KG1 (cell line): ENCODE measurements around the gene FXYD5.

ENCODE experiments used
- DNase-seq: peaks from one replicate; lab custom pipeline; 2025; lab: John Stamatoyannopoulos, UW

The FXYD5 gene, protein sequence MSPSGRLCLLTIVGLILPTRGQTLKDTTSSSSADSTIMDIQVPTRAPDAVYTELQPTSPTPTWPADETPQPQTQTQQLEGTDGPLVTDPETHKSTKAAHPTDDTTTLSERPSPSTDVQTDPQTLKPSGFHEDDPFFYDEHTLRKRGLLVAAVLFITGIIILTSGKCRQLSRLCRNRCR

DNA sequence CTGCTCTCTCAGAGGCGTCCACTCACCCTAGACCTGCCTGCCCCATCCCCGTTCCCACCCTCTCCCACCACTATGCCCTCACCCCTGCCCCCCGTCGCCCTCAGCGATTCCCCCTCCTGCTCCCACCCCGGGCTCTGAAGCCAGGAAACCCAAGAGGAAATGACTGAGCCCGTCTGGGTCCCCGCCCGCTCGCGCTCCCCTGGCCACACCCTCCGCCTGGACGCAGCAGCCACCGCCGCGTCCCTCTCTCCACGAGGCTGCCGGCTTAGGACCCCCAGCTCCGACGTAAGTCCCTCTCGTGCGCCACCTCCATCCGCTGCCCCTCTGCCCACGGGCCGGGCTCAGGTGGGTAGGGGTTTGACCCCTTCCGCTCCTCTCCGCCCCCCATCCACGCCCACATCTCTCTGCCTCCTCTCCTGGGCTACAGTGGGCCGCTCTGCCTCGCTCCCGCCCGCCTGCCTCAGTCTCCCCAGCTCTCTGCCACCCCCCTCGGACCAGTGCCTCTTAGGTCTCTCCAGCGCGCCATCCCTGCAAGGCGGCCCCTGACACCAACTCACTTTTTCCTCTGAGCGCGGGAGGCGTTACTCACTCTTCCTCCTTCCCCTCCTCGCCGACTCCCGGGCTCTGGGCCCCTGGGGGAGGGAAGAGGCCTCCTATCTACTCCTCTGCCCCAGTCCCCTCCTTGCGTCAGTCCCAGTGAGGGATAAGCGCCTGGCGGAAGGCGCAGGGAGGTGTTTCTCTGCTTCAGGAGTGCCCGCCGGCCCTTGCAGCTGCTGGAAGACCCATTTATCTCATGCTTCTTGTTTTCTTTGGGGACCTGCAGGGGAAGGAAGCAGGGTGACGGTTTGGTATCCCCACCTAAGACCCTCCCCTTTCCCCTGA lies at the start of gene FXYD5:
Gene FXYD5 (plus strand): TSS at position 211 of the 882 bp plus-strand sequence. CDS start 816 bp downstream, outside the sequence.
- DNase-seq, result peak; percentile 22

DNA sequence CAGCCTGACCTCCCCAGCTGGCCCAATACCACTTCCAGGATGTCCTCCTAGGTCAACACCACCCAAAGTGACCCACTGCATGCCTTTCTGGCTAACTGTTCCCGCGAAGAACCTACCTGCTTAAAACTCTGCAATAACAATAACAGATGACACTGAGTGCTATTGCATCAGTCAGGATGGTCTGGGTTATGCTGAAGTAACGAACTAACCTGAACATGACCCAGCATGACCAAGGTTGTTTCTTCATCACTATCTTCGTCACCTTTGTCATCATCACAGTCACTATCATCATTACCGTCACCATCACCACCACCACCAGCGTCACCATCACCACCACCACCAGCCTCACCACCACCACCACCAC lies 49.5 kb upstream of the FXYD5 start:
- no peak for DNase-seq

DNA sequence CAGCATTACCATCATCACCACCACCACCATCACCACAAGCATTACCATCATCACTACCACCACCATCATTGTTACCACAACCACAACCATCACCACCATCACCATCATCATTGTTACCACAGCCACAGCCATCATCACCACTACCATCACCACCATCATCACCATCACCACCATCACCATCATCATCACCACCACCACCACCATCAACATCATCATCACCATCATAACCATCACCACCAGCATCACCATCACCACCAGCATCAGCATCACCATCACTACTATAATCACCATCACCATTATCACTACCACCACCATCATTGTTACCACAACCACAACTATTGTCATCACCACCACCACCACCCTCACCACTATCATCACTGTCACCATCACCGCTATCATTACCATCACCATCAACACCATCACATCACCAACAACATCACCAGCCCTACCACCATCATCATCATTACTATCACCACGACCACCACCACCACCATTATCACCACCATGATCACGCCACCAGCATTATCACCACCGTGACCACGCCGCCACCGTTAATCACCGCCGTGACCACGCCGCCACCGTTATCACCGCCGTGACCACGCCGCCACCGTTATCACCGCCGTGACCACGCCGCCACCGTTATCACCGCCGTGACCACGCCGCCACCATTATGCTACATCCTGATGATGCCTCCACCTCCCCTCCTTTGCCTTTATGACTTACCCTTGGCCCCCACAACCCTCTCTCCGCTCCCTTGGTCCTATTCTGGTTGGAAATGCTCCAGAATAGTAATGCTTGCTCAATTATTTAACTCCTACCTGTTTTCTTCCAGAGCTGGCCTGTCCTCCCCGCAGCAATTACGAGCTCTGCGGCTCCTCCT lies 48.9 kb upstream of the FXYD5 start:
- no peak for DNase-seq

DNA sequence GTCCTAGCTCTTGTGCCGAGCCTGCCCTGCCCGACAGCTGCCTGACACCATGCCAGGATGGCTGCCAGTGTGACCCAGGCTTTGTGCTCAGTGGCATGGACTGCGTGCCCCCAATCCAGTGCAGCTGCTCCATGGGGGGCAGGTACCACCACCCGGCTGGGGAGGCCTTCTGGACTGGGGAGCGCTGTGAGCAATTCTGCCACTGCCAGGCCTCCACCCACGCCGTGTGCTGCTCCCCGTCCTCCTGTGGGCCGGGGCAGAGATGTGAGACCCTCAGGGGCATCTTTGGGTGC lies 48.3 kb upstream of the FXYD5 start:
- DNase-seq, result no peak

DNA sequence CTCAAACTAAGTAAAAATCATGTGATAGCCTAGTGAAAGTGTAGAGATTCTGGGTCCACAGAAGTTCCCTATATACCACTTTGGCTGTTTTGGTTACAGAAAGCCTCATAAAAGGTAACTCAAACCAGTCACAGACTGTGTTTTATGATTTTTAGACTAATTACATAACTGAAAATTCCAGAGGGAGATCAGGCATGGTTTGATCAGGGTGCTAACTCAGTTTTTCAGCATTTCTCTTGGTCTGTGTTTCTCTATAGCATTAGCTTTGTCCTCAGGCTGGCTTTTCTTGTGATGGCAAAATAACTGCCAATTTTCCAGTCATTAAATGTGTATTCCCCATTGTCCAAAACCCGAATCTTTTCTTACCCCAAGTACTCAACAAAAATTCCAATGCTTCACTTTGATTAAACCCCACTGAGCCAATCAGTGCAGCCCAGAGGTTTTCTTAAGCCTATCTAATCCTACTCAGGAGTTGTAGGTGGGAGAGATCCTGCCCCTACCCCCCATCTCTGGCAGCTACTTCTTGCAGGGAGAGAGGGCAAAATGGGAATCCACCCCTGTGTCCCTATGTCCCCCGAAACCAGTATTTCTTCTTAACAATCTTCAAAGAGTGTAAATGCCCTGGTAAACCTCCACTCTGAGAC lies 47.5 kb upstream of the FXYD5 start:
- no peak for DNase-seq

DNA sequence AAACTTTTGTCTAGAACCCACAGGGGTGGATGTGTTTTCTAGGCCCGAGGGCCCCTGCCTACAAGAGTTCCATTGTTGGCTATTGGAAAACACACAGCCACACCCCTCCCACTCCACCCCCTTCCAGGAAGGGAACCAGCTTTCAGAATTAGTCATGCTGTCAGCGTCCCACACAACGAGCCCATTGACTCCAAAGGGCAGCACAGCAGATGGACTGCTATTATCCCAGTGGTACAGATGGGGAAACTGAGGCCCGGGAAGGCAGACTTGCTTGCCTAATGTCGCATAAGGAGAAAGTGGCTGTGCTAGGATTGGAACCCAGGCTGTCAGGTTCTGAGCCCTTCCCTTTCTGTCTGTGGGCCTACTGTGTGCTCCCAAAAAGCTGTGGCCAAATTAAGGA lies 47.0 kb upstream of the FXYD5 start:
- DNase-seq, result no peak

DNA sequence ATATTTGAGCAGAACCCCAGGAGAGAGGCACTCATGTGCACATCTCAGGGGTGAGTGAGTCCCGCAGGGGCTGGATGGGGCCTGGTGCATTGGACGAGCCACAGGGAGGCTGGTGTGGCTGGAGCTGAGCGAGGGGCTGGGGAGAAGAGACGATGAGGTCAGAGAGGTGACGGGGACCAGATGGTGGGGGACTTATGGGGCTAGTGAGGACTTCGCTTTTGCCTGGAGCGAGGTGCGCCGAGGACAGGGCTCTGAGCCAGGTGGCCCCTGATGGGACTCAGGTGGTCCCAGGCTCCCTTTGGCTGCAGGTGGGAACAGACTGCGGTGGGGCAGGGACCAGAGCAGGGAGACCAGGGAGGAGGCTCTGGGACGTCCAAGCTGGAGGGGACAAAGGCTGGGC lies 45.8 kb upstream of the FXYD5 start:
- DNase-seq, result no peak

DNA sequence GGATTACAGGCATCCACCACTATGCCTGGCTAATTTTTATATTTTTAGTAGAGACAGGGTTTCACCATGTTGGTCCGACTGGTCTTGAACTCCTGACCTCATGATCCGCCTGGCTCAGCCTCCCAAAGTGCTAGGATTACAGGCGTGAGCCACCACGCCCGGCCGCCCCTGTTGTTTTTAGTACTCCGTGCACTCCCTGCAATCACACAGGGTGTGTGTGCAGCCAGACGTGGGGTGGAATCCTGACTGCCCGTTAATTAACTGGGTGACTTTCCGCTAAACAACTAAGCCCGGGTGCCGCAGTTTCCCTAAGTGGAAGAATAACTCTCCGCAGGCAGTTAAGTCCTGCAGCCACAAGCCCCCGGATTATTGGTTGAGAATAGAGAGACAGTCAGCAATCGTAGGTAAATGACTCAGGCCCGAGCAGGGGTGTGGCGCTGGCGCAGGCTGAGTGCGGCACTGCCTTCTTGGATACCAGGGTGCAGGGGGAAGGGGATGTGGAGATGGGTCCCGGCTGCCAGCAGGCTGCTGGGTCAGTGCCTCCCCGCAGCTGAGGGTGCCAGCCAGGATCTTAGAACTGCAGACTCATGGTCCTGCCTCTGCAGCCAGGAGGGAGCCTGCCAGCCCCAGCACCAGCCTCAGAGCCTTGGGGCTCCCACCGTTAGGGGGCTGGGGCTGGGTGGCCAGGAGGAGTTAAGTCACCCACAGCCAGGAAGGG lies 45.0 kb upstream of the FXYD5 start:
- DNase-seq, result no peak

DNA sequence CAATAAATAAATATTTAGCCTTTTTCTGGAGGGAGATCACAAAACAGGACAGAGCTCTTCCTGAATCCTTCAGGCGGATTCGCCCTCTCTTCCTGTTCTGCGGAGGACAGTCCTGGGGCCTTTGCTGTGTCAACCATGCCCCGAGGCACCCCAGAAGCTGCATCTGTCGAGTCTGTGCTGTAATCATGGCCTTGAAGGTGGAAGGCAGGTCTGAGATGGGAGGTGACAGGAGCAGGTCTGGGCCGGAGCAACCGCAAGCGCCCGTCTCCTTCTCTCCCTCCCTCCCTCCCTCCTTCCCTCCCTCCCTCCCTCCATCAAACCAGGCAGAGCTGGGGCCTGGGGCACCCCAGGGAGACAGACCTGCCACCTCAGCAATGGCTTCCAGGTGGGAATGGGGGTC lies 43.6 kb upstream of the FXYD5 start:
- no peak for DNase-seq

DNA sequence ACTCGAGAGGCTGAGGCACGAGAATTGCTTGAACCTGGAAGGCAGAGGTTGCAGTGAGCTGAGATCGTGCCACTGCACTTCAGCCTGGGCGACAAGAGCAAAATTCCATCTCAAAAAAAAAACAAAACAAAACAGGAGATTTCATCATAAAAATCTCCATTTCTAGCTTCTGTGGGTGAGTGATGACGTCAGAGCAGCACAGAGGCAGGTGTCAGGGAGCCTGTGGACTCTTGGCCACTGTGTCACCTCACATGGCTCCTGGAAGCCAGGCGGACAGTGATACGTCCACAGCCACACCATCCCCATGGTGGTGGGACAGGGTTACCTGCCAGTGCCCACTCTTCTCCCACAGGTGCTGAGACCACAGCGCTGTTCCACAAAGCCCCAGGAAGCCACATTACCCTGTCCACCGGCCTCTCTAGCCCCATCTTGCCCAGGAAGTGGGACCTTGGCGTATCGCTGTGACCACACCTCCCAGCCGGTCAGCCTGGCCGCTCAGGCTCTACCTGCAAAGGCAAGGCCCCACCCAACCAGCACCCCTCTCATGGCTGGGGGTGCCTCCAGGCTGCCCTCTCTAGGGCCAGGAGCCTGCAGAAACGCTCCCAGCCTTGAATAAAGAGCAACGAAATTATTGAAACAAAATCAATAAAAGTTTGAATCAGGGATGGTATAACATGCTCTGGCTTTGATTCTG lies 41.4 kb upstream of the FXYD5 start:
- DNase-seq, result no peak

DNA sequence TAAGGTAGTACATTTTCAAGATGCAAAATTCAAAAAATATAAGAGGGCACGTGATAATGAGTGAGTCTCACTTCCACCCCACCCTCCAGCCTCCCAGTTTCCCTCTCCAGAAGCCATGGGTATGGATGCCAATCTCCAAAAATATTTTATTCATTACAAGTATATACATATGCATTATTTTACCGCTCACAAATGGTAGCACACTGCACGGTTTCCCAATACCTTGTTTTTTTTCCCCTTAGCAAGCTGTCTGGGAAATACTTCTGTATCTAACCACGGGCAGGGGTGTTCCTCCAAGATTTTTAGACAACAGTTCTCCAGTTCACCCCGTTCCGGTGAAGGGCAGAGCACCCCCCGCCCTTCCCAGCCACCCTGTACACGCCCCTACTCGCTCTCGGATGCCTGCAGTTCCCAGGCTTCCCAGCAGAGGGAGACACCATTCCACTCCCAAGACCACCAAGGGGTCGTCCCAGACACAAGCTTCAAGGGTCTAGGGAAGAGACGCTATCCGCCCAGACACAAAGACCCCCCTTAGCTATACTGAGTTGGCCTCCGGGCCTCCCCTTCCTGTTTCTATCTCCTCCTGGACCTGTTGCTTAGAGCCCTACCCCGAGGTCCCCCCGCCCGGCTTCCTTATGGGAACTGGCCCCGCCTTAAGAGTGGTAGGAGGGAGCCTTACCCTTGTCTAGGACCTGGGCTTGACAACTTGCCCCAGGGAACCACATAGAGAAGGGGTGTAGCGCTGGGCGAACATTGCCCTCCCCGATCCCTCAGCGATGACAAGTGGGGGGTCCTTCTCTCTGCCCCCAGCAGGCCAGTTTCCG lies 40.0 kb upstream of the FXYD5 start:
- DNase-seq, result peak; percentile 12

DNA sequence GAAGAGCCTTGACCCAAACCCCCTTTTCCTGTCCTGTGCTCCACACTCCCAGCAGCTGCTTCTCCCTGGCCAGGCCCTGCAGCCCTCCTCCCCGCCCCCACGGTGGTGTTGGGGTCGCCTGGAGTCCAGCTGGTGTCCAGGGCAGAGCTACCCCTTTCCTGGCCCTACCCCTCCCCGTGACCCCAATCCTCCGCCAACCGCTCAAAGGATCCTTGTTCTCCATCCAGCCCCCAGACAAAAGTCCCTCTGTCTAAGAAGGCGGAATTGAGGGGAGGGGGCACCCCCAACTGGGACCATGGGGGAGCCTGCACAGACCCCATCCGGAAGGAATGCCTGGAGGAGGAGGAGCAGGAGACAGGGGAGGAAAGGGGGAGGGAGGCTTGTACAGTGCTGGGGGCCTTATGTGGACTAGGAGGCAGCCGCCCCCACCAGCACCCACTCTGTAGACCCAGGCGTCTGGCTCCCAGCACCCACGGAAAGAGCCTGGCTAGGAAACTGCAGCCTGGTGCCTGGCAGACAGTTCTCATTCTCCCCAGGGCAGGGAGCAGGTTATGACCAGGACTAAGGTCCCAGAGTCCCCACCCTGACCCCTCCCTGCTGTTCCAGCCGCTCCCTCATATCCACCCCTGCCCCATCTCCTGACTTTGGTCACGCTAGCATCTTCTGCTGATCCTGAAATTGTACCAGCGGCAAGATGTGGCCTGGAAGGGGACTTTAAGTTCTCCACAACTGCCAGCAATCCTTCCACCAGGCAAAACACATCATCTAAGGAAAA lies 39.2 kb upstream of the FXYD5 start, which contains the start of gene FXYD3:
Gene FXYD3 (plus strand): TSS at position 647 of the 775 bp plus-strand sequence. CDS start 3,554 bp downstream, outside the sequence.
- DNase-seq, result no peak

DNA sequence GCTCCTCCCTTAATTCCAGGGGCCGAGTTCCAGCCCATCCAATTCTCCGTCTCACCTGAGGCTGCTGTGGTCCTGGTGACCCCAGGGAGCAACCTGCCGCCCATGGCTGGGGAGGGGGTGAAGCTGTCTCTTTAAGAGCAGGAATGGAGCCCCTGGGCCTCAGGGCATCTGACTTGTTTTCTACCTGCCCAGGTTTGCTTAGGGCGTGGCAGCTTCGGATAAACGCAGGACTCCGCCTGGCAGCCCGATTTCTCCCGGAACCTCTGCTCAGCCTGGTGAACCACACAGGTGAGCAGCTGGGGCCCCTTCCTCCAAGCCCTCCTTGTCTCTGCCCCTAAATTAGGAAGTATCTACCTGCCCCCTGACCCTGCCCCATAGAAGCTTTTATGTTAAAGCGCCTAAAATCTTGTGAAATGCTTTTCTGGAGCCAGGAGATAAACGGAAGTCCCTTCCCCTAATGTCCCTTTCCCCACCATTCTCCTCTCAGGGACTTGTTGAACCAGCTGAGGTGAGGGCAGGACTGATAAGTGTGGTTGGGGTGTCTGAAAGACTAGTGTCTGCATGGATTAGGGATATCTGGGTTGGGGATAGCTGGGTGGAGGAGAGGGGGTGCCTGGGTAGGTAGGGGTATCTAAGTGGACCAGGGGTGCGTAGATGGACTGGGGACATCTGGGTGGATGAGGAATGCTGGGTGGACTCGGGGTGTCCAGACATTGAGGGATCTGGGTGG lies 38.3 kb upstream of the FXYD5 start:
- no peak for DNase-seq

DNA sequence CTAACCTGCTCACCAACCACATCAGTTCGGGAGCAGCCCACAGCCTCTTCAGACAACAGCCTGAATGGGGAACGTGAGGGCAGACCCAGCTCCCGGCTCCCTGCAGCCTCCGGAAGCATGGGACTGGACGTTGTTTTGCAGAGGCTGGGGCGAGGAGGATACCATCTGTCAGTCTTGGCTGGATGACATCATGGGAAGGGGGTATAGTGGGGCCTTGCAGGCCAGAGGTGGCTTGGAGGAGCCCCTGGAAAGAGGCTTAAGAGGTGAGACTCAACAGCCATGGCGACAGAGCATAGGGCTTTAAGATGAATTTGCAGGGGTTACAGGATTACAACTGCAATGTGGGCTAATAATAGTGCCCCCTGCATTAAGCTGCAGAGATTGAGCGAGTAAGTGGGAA lies 37.4 kb upstream of the FXYD5 start:
- DNase-seq, result no peak

DNA sequence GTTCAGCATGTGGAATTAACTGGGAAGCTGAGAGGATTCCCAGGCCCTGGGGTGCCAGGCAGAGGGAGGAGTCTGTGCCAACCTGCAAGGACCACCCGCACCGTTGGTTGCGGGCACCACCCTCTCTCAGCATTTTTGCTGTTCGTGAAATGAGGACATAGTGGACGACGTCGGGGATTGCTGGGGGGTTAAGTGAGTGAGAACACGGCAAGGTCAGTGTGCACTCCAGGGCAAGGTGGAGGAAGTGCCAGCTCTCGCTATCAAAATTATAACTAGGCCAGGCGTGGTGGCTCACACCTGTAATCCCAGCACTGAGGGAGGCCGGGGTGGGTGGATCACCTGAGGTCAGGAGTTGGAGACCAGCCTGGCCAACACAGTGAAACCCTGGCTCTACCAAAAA lies 36.7 kb upstream of the FXYD5 start:
- no peak for DNase-seq

DNA sequence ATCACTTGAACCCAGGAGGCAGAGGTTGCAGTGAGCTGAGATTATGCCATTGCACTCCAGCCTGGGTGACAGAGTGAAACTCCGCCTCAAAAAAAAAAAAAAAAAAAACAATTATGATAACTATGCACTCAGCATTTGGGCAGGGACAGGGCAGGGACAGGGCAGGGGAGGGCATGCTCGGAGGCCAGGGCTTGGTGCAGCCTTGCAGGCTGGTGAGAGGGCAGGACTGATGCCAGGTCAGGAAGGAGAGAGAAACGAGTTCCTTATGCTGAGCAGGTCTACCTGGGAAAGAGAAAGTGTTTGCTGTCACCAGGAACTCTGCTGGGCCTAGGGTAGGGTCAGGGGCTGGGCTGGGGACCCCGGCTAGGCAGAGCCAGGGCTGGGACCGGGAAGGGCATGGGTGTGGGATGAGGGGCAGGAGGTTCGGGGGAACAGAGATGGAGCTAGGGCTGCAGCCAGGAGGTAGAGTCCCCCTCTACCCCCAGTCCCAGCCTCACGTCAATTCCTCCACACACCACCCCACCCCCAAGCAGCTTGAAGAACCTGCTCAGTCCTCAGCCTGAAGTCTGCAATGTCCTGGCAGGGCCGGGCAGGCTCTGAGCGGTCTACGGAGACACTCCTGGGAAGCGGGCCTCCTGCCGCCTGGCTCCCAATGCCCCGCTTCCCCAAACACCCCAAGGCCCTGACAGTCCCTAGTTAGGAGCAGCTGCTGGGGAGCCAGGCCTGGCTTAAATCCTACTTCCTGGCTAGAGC lies 36.1 kb upstream of the FXYD5 start:
- DNase-seq, result no peak

DNA sequence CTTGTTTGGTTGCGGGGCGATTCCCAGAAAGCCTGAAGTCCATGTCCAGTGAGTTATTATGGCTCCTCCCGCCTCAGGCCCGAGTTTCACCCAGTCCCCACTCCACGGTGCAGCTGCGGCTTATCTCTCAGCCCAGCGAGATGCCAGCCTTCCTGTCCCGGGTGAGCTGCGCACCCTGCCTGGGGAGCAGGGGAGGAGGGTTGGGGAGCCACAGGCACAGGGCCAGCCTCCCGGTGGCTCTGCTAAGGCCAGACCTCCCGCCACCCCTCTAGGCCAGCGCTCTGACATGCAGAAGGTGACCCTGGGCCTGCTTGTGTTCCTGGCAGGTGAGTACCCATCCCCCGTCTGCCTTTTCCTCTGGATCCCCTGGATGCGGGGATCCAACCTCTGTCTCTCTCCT lies 35.4 kb upstream of the FXYD5 start:
- no peak for DNase-seq

DNA sequence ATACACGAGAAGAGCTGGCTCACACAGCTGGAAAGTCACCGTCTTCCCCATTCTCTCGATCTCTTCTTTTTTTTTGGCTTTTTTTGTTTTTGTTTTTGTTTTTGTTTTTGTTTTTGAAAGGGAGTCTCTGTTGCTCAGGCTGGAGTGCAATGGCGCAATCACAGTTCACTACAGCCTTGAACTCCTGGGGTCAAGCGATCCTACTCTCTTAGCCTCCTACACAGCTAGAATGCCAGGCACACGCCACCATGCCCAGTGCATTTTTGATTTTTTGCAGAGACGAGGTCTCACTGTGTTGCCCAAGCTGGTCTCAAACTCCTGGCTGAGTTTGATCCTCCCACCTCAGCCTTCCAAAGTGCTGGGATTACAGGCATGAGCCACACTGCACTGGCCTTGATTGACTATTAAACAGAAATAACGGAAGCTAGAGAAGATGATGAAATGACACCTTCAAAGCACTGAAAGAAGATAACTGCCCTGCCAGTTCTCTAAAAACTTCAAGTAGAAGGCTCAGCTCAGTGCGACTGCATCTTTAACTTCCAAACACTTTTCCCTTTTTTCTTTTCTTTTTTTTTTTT lies 34.9 kb upstream of the FXYD5 start:
- DNase-seq, result no peak
